MM.1S (cell line): ENCODE results near the gene TRIM71.
"Not testable (repeated sequence)": the region's sequence is repeated elsewhere in the genome, so short reads cannot be mapped to it uniquely, and the experiment has no call there.

Source experiments
- DNase-seq: peaks from one replicate; pipeline ENCODE4 v3.0.0-alpha.2; 2015
- H2AFZ ChIP-seq: fragments of 300-600 bp; sonication (generic); 2 replicates; pipeline ENCODE4 v1.6.0; 2016; ENCODE audit warnings: antibody characterized with exemption, low read length
- H3F3A ChIP-seq: fragments of 300-600 bp; sonication (generic); 2 replicates; pipeline ENCODE4 v1.6.1; 2016; ENCODE audit warnings: mild to moderate bottlenecking, antibody characterized with exemption, low read length, moderate library complexity, mixed read lengths; ENCODE audit not compliant: insufficient read depth
- H3K27ac ChIP-seq: fragments of 300-600 bp; sonication (generic); 2 replicates; pipeline ENCODE4 v1.5.1; 2016; ENCODE audit warnings: mild to moderate bottlenecking, low read length
- H3K27me3 ChIP-seq: fragments of 300-600 bp; sonication (generic); replicated peaks from 2 replicates; pipeline ENCODE4 v1.6.0; 2016; ENCODE audit warnings: low read length; ENCODE audit not compliant: insufficient read depth
- H3K36me3 ChIP-seq: fragments of 300-600 bp; sonication (generic); replicated peaks from 2 replicates; pipeline ENCODE4 v1.6.1; 2016; ENCODE audit warnings: mild to moderate bottlenecking, low read length, mixed read lengths; ENCODE audit not compliant: insufficient read depth
- H3K4me1 ChIP-seq: fragments of 300-600 bp; sonication (generic); 2 replicates; pipeline ENCODE4 v1.6.1; 2016; ENCODE audit warnings: low read length, mixed read lengths
- H3K4me2 ChIP-seq: fragments of 300-600 bp; sonication (generic); 2 replicates; pipeline ENCODE4 v1.6.0; 2016; ENCODE audit warnings: low read depth, low read length
- H3K4me3 ChIP-seq: fragments of 300-600 bp; sonication (generic); 2 replicates; pipeline ENCODE4 v1.5.1; 2016; ENCODE audit warnings: low read length, mixed read lengths
- H3K79me2 ChIP-seq: fragments of 300-600 bp; sonication (generic); 2 replicates; pipeline ENCODE4 v1.6.1; 2016; ENCODE audit warnings: mixed run types, low read length, mixed read lengths
- H3K9ac ChIP-seq: fragments of 300-600 bp; sonication (generic); 2 replicates; pipeline ENCODE4 v1.6.1; 2016; ENCODE audit warnings: low read length, mixed read lengths
- H3K9me2 ChIP-seq: fragments of 300-600 bp; sonication (generic); replicated peaks from 2 replicates; pipeline ENCODE4 v1.6.1; 2016; ENCODE audit warnings: mild to moderate bottlenecking, low read length, mixed read lengths; ENCODE audit not compliant: insufficient read depth
- H3K9me3 ChIP-seq: fragments of 300-600 bp; sonication (generic); replicated peaks from 2 replicates; pipeline ENCODE4 v1.6.1; 2016; ENCODE audit warnings: mild to moderate bottlenecking, low read length, mixed read lengths; ENCODE audit not compliant: insufficient read depth
- H4K20me1 ChIP-seq: fragments of 300-600 bp; sonication (generic); 2 replicates; pipeline ENCODE4 v1.6.1; 2016; ENCODE audit warnings: mild to moderate bottlenecking, low read length, moderate library complexity, mixed read lengths; ENCODE audit not compliant: insufficient read depth
- CTCF ChIP-seq: fragments of 300-600 bp; sonication (generic); IDR thresholded peaks from 2 replicates; pipeline ENCODE4 v1.5.1; 2016; ENCODE audit warnings: antibody characterized with exemption, low read length, mixed read lengths
- EZH2 ChIP-seq: fragments of 300-600 bp; sonication (generic); optimal IDR thresholded peaks from 2 replicates; pipeline ENCODE3; 2017; ENCODE audit warnings: low read depth, mild to moderate bottlenecking, antibody characterized with exemption, low read length, mixed read lengths
- EZH2phosphoT487 ChIP-seq: fragments of 300-600 bp; sonication (generic); IDR thresholded peaks from 2 replicates; pipeline ENCODE4 v1.6.1; 2018; ENCODE audit warnings: antibody characterized with exemption, low read length

TRIM71 gene

GRCh38 chr3:32844322-32844654 is 26.5 kb downstream of the TRIM71 start:
- Histone ChIP-seq H4K20me1 (no peaks in the 10 kb centered on the region), H3F3A (no peaks in the 10 kb centered on the region; the same call in 1 of the 2 replicates), H3K27me3 (no peaks in the 10 kb centered on the region), H3K4me3 (no peak overlapping the region), H3K9ac (no peak overlapping the region), H3K27ac (no peak overlapping the region), H3K9me2 (no peaks in the 10 kb centered on the region), H2AFZ (no peak overlapping the region), H3K4me2 (no peak overlapping the region), H3K36me3 (no peaks in the 10 kb centered on the region), H3K79me2 (no peaks in the 10 kb centered on the region), H3K4me1 (peaks cover 22% of the 10 kb centered on the region), H3K9me3 (no peaks in the 10 kb centered on the region)
- no peak for DNase-seq
- TF ChIP-seq CTCF (no peak), EZH2 (no peak), EZH2phosphoT487 (no peak)

GRCh38 chr3:32844914-32845313 is 27.1 kb downstream of the TRIM71 start:
- Histone ChIP-seq H3K9me2 (no peaks in the 10 kb centered on the region), H3K9ac (no peak overlapping the region), H3F3A (no peaks in the 10 kb centered on the region; the same call in 1 of the 2 replicates), H2AFZ (no peak overlapping the region), H3K27me3 (no peaks in the 10 kb centered on the region), H3K4me2 (no peak overlapping the region), H3K4me3 (no peak overlapping the region), H3K27ac (no peak overlapping the region), H3K36me3 (no peaks in the 10 kb centered on the region), H4K20me1 (no peaks in the 10 kb centered on the region), H3K9me3 (no peaks in the 10 kb centered on the region), H3K79me2 (no peaks in the 10 kb centered on the region), H3K4me1 (peaks cover 22% of the 10 kb centered on the region)
- DNase-seq = no peak
- TF ChIP-seq EZH2phosphoT487 (no peak), CTCF (no peak), EZH2 (no peak)

- not testable (repeated sequence) for H3K4me3 ChIP-seq, H3K9me2 ChIP-seq, H3K36me3 ChIP-seq, H3F3A ChIP-seq, H3K9ac ChIP-seq, H3K9me3 ChIP-seq, H3K4me2 ChIP-seq, H3K79me2 ChIP-seq, DNase-seq, H2AFZ ChIP-seq, H3K27me3 ChIP-seq, H3K27ac ChIP-seq, H4K20me1 ChIP-seq
- peaks cover 22% of the 10 kb centered on the region for H3K4me1 ChIP-seq
Observed at GRCh38 chr3:32845546-32845945, 27.7 kb downstream of the TRIM71 start.

GRCh38 chr3:32847045-32847444 is 29.2 kb downstream of the TRIM71 start:
- H3K4me1 ChIP-seq = peaks cover 18% of the 10 kb centered on the region
- H3K9me2 ChIP-seq, H3K27me3 ChIP-seq, H3F3A ChIP-seq, H3K27ac ChIP-seq, H4K20me1 ChIP-seq, DNase-seq, H3K9ac ChIP-seq, H3K4me2 ChIP-seq, H3K36me3 ChIP-seq, H3K79me2 ChIP-seq, H2AFZ ChIP-seq, H3K4me3 ChIP-seq, H3K9me3 ChIP-seq: not testable (repeated sequence)
